Naive thymus-derived CD4-positive, alpha-beta T cell (primary cell): ENCODE data around the gene ALDH5A1. TPM values are rescaled to one million over a fixed set of nuclear protein-coding genes. Genes with fewer than 3 reads are reported as not detected.

Experiments used
- ATAC-seq: fragments of 150-1000 bp; cut with Tn5 transposase; 2 replicates; pipeline ENCODE4 v1.10.0; 2021; ENCODE audit warnings: mild to moderate bottlenecking, moderate library complexity
- CTCF ChIA-PET: fragments of 350-600 bp; sonication (Branson Sonifier 250); formaldehyde crosslinking; loops from one replicate; lab custom pipeline; 2021; ENCODE audit warnings: antibody characterized with exemption; lab: Charles Lee
- POLR2A ChIA-PET: fragments of 350-600 bp; sonication (Branson Sonifier 250); formaldehyde crosslinking; loops from one replicate; lab custom pipeline; 2021; ENCODE audit warnings: antibody characterized with exemption, inconsistent platforms; lab: Charles Lee
- DNase-seq, 9 donors: peaks; one replicate each; pipeline versions ENCODE4 v3.0.0 to v3.0.0-alpha.2; 2020 to 2022; ENCODE audit warnings: mixed read lengths in 1 of 9
- H3K27ac ChIP-seq: one replicate; pipeline ENCODE4 v1.7.0; 2013; ENCODE audit warnings: mild to moderate bottlenecking, low read depth, low read length, moderate library complexity
- H3K27me3 ChIP-seq, 2 donors: one replicate each; pipeline ENCODE4 v1.7.0; 2013; ENCODE audit warnings: low read length in 2 of 2, mild to moderate bottlenecking in 2 of 2, moderate library complexity in 2 of 2; ENCODE audit not compliant: control insufficient read depth in 2 of 2, insufficient read depth in 2 of 2
- H3K36me3 ChIP-seq, 3 experiments: 1 replicate in 2 of 3; 2 replicates in 1 of 3; pipeline ENCODE4 v1.7.0; 2013; ENCODE audit warnings: low read length in 3 of 3, mild to moderate bottlenecking in 3 of 3, moderate library complexity in 1 of 3; ENCODE audit not compliant: insufficient read depth in 3 of 3, control insufficient read depth in 2 of 3
- H3K4me1 ChIP-seq, 2 donors: one replicate each; pipeline ENCODE4 v1.7.0; 2013; ENCODE audit warnings: low read length in 2 of 2, mild to moderate bottlenecking in 2 of 2, moderate library complexity in 1 of 2; ENCODE audit not compliant: control insufficient read depth in 2 of 2, insufficient read depth in 2 of 2
- H3K4me3 ChIP-seq: 2 replicates; pipeline ENCODE4 v1.7.0; 2013; ENCODE audit warnings: mild to moderate bottlenecking, low read length
- H3K9me3 ChIP-seq, 3 experiments: 1 replicate in 2 of 3; 2 replicates in 1 of 3; pipeline ENCODE4 v1.7.0; 2013; ENCODE audit warnings: low read length in 3 of 3; ENCODE audit not compliant: control insufficient read depth in 2 of 3
- H3K27ac Mint-ChIP-seq, 9 donors: one replicate each; pipeline ENCODE4 v1.8.0; 2020 to 2022; ENCODE audit warnings: mixed read lengths in 9 of 9, mild to moderate bottlenecking in 8 of 9, moderate library complexity in 5 of 9, inconsistent platforms in 2 of 9
- H3K27me3 Mint-ChIP-seq, 5 donors: one replicate each; pipeline ENCODE4 v1.8.0; 2021 to 2022; ENCODE audit warnings: mixed read lengths in 5 of 5, mild to moderate bottlenecking in 1 of 5
- H3K36me3 Mint-ChIP-seq, 5 donors: one replicate each; pipeline ENCODE4 v1.8.0; 2020 to 2022; ENCODE audit warnings: mixed read lengths in 5 of 5, mild to moderate bottlenecking in 3 of 5, inconsistent platforms in 1 of 5
- H3K4me1 Mint-ChIP-seq, 7 donors: one replicate each; pipeline ENCODE4 v1.8.0; 2020 to 2022; ENCODE audit warnings: mixed read lengths in 7 of 7, mild to moderate bottlenecking in 3 of 7, inconsistent platforms in 1 of 7
- H3K4me3 Mint-ChIP-seq, 10 donors: one replicate each; pipeline ENCODE4 v1.8.0; 2020 to 2022; ENCODE audit warnings: mild to moderate bottlenecking in 10 of 10, mixed read lengths in 10 of 10, moderate library complexity in 6 of 10, inconsistent platforms in 2 of 10
- H3K9me3 Mint-ChIP-seq, 11 donors: one replicate each; pipeline ENCODE4 v1.8.0; 2020 to 2022; ENCODE audit warnings: mixed read lengths in 11 of 11, mild to moderate bottlenecking in 4 of 11, inconsistent platforms in 1 of 11, moderate library complexity in 1 of 11
- intact Hi-C, 2 donors: fragments of 100-400 bp; cut with micrococcal nuclease; formaldehyde crosslinking; loops; one replicate each; pipeline ENCODE4 v1.15.1; 2023
- polyA plus RNA-seq, 2 donors: library from polyadenylated mRNA; unstranded; fragments of 300-500 nt; fragmentation: Illumina TruSeq; gene quantifications; one replicate each; pipeline ENCODE4 v1.2.3, GENCODE V29; 2021
- total RNA-seq, 6 experiments: library from RNA in 5 of 6; stranded (reverse) in 5 of 6; gene quantifications; 1 replicate in 5 of 6; 2 replicates in 1 of 6; pipeline ENCODE4 v1.2.3 and lab custom pipeline; 2021 to 2026

ALDH5A1 gene
- total and polyA plus RNA-seq, 7 experiments from 2014 or later: 5.7 to 20.6 (median 12.3) TPM

- H3K27ac Mint-ChIP-seq: peak overlapping the region in 1 of 9 donors; percentile 5
- H3K9me3 Mint-ChIP-seq: no peaks in the 10 kb centered on the region
- ChIA-PET CTCF (interaction anchor here (0.7 to 1.8 kb wide), 5 partner anchors 11 to 238 kb away, joined by 3 to 14 read pairs (median 3); partner anchors contain the start of gene ALDH5A1), POLR2A (no interaction called here)
- no peaks in the 10 kb centered on the region for H3K27me3 ChIP-seq
- H3K4me3 Mint-ChIP-seq: no peak overlapping the region
- H3K9me3 ChIP-seq: no peaks in the 10 kb centered on the region
- peak in 3 of 9 donors; percentile 10 to 26 (median 11) for DNase-seq
- no peaks in the 10 kb centered on the region for H3K4me1 ChIP-seq
- intact Hi-C loops: loop anchor here (1.0 kb wide), 2 partner anchors 26 to 90 kb away; no protein-coding TSS in a partner anchor
- peaks cover 0 to 20% (median 4%) of the 10 kb centered on the region in 7 donors for H3K4me1 Mint-ChIP-seq
- ATAC-seq: peak; percentile 75
- H3K27me3 Mint-ChIP-seq: no peaks in the 10 kb centered on the region
- H3K36me3 ChIP-seq: peaks cover 0 to 24% (median 0%) of the 10 kb centered on the region in 3 experiments
- peaks cover 0 to 29% (median 0%) of the 10 kb centered on the region in 5 donors for H3K36me3 Mint-ChIP-seq
- no peak overlapping the region for H3K4me3 ChIP-seq
- H3K27ac ChIP-seq: no peak overlapping the region
Measured at GRCh38 chr6:24520929-24521546, 26.3 kb downstream of the ALDH5A1 start.

- no peak overlapping the region for H3K27ac Mint-ChIP-seq
- H3K27me3 Mint-ChIP-seq: no peaks in the 10 kb centered on the region
- Histone ChIP-seq H3K27me3 (no peaks in the 10 kb centered on the region), H3K4me1 (no peaks in the 10 kb centered on the region), H3K9me3 (no peaks in the 10 kb centered on the region), H3K27ac (no peak overlapping the region), H3K4me3 (no peak overlapping the region), H3K36me3 (peaks cover 0 to 14% (median 0%) of the 10 kb centered on the region in 3 experiments)
- intact Hi-C loops: no loop called here
- H3K9me3 Mint-ChIP-seq: no peaks in the 10 kb centered on the region
- ChIA-PET POLR2A (interaction anchor here (0.6 kb wide), 1 partner anchor 13 kb away, joined by 4 read pairs; no protein-coding TSS in a partner anchor), CTCF (interaction anchor here (0.8 to 1.6 kb wide), 6 partner anchors 9 to 30 kb away, joined by 3 to 4 read pairs (median 3); partner anchors contain the start of gene ALDH5A1)
- H3K36me3 Mint-ChIP-seq: peaks cover 0 to 27% (median 0%) of the 10 kb centered on the region in 5 donors
- DNase-seq (no peak), ATAC-seq (peak; percentile 42)
- peaks cover 4 to 25% (median 12%) of the 10 kb centered on the region in 7 donors for H3K4me1 Mint-ChIP-seq
- no peak overlapping the region for H3K4me3 Mint-ChIP-seq
Measured at GRCh38 chr6:24522228-24523176, 27.7 kb downstream of the ALDH5A1 start.

GRCh38 chr6:24524329-24524728 lies 29.6 kb downstream of the ALDH5A1 start:
- ChIA-PET CTCF (no interaction called here), POLR2A (no interaction called here)
- ATAC-seq: no peak
- Histone ChIP-seq H3K36me3 (no peaks in the 10 kb centered on the region), H3K27me3 (no peaks in the 10 kb centered on the region), H3K27ac (no peak overlapping the region), H3K4me1 (no peaks in the 10 kb centered on the region), H3K4me3 (no peak overlapping the region), H3K9me3 (no peaks in the 10 kb centered on the region)
- Mint-ChIP-seq H3K9me3 (no peaks in the 10 kb centered on the region), H3K27ac (no peak overlapping the region), H3K4me3 (no peak overlapping the region), H3K27me3 (no peaks in the 10 kb centered on the region), H3K36me3 (peaks cover 0 to 30% (median 4%) of the 10 kb centered on the region in 5 donors), H3K4me1 (peaks cover 8 to 32% (median 14%) of the 10 kb centered on the region in 7 donors)
- no peak for DNase-seq
- intact Hi-C loops: loop anchor here (2.0 kb wide), 3 partner anchors 56 to 242 kb away; no protein-coding TSS in a partner anchor

GRCh38 chr6:24524805-24525204 lies 30.0 kb downstream of the ALDH5A1 start:
- POLR2A ChIA-PET: no interaction called here
- peak in 7 of 9 donors; percentile 4 to 39 (median 26) for DNase-seq
- peak overlapping the region in 2 of 9 donors; percentile 7 to 82 for H3K27ac Mint-ChIP-seq

GRCh38 chr6:24529985-24530384 lies 35.2 kb downstream of the ALDH5A1 start:
- ChIA-PET CTCF (no interaction called here), POLR2A (no interaction called here)
- H3K27ac Mint-ChIP-seq: peak overlapping the region in 2 of 9 donors; percentile 24 to 39
- Histone ChIP-seq H3K27ac (no peak overlapping the region), H3K27me3 (no peaks in the 10 kb centered on the region), H3K4me1 (no peaks in the 10 kb centered on the region), H3K9me3 (no peaks in the 10 kb centered on the region), H3K4me3 (no peak overlapping the region), H3K36me3 (peaks cover 0 to 45% (median 4%) of the 10 kb centered on the region in 3 experiments)
- intact Hi-C loops: no loop called here
- H3K9me3 Mint-ChIP-seq: no peaks in the 10 kb centered on the region
- peaks cover 0 to 57% (median 31%) of the 10 kb centered on the region in 5 donors for H3K36me3 Mint-ChIP-seq
- DNase-seq (no peak), ATAC-seq (no peak)
- H3K4me1 Mint-ChIP-seq: peaks cover 6 to 30% (median 16%) of the 10 kb centered on the region in 7 donors
- peak overlapping the region in 1 of 10 donors; percentile 11 for H3K4me3 Mint-ChIP-seq
- H3K27me3 Mint-ChIP-seq: no peaks in the 10 kb centered on the region

More at GRCh38 chr6:24524805-24525204, 30.0 kb downstream of the ALDH5A1 start:
- peaks cover 0 to 31% (median 4%) of the 10 kb centered on the region in 5 donors for H3K36me3 Mint-ChIP-seq
- H3K4me1 Mint-ChIP-seq: peaks cover 8 to 32% (median 14%) of the 10 kb centered on the region in 7 donors
- Histone ChIP-seq H3K36me3 (no peaks in the 10 kb centered on the region), H3K4me1 (no peaks in the 10 kb centered on the region), H3K9me3 (no peaks in the 10 kb centered on the region), H3K4me3 (no peak overlapping the region), H3K27ac (no peak overlapping the region), H3K27me3 (no peaks in the 10 kb centered on the region)
- H3K27me3 Mint-ChIP-seq: no peaks in the 10 kb centered on the region
- H3K4me3 Mint-ChIP-seq: no peak overlapping the region
- no peaks in the 10 kb centered on the region for H3K9me3 Mint-ChIP-seq
- ATAC-seq: no peak
- intact Hi-C loops: loop anchor here (2.0 kb wide), 3 partner anchors 56 to 242 kb away; no protein-coding TSS in a partner anchor
- CTCF ChIA-PET: interaction anchor here (0.7 to 1.2 kb wide), 2 partner anchors 57 to 492 kb away, joined by 3 to 5 read pairs; no protein-coding TSS in a partner anchor

- ChIA-PET CTCF (no interaction called here), POLR2A (no interaction called here)
- peaks cover 0 to 5% (median 0%) of the 10 kb centered on the region in 7 donors for H3K4me1 Mint-ChIP-seq
- H3K36me3 ChIP-seq: peaks cover 0 to 54% (median 4%) of the 10 kb centered on the region in 3 experiments
- no peaks in the 10 kb centered on the region for H3K27me3 ChIP-seq
- H3K27ac ChIP-seq: no peak overlapping the region
- no peaks in the 10 kb centered on the region for H3K4me1 ChIP-seq
- H3K4me3 ChIP-seq: no peak overlapping the region
- ATAC-seq: no peak
- intact Hi-C loops: no loop called here
- H3K27me3 Mint-ChIP-seq: no peaks in the 10 kb centered on the region
- no peaks in the 10 kb centered on the region for H3K9me3 ChIP-seq
- no peak overlapping the region for H3K4me3 Mint-ChIP-seq
- DNase-seq: no peak
- H3K36me3 Mint-ChIP-seq: peaks cover 0 to 62% (median 29%) of the 10 kb centered on the region in 5 donors
- H3K27ac Mint-ChIP-seq: peak overlapping the region in 1 of 9 donors; percentile 72
- no peaks in the 10 kb centered on the region for H3K9me3 Mint-ChIP-seq
Measured at GRCh38 chr6:24534329-24534728, 39.6 kb downstream of the ALDH5A1 start.
